Mesendoderm (in vitro differentiated cells): ENCODE data around the gene KRTAP10-7.
"Not testable (repeated sequence)": the region's sequence is repeated elsewhere in the genome, so short reads cannot be mapped to it uniquely, and the experiment has no call there.

ENCODE experiments used
- DNase-seq: peaks from one replicate; pipeline ENCODE4 v3.0.0; 2013
- H2AK5ac ChIP-seq: 2 replicates; pipeline ENCODE4 v1.6.1; 2013; ENCODE audit warnings: low read length, inconsistent platforms
- H2BK120ac ChIP-seq: 2 replicates; pipeline ENCODE4 v1.6.1; 2013; ENCODE audit warnings: low read depth, mild to moderate bottlenecking, low read length, moderate library complexity, mixed read lengths
- H2BK15ac ChIP-seq: replicated peaks from 2 replicates; pipeline ENCODE4 v1.6.1; 2013; ENCODE audit warnings: low read depth, mild to moderate bottlenecking, moderate library complexity
- H2BK5ac ChIP-seq: 2 replicates; pipeline ENCODE4 v1.6.1; 2013; ENCODE audit warnings: low read length, inconsistent platforms
- H3K18ac ChIP-seq: 2 replicates; pipeline ENCODE4 v1.6.1; 2013; ENCODE audit warnings: mild to moderate bottlenecking, low read length, mixed read lengths
- H3K23ac ChIP-seq: one replicate; pipeline ENCODE4 v1.6.1; 2013; ENCODE audit warnings: low read length
- H3K27ac ChIP-seq: 2 replicates; pipeline ENCODE4 v1.5.1; 2013; ENCODE audit warnings: low read depth, mild to moderate bottlenecking, inconsistent platforms, low read length, moderate library complexity
- H3K27me3 ChIP-seq: 2 replicates; pipeline ENCODE4 v1.6.1; 2013; ENCODE audit warnings: low read length, control low read depth, mild to moderate bottlenecking, inconsistent platforms; ENCODE audit not compliant: insufficient read depth, poor library complexity
- H3K36me3 ChIP-seq: 2 replicates; pipeline ENCODE4 v1.6.1; 2013; ENCODE audit warnings: low read length, inconsistent platforms; ENCODE audit not compliant: control insufficient read depth, insufficient read depth
- H3K4ac ChIP-seq: one replicate; pipeline ENCODE4 v1.6.1; 2013; ENCODE audit warnings: low read depth, mild to moderate bottlenecking, low read length, moderate library complexity
- H3K4me1 ChIP-seq: 2 replicates; pipeline ENCODE4 v1.6.1; 2013; ENCODE audit warnings: low read depth, low read length, inconsistent platforms; ENCODE audit not compliant: control insufficient read depth
- H3K4me2 ChIP-seq: 2 replicates; pipeline ENCODE4 v1.6.1; 2013; ENCODE audit warnings: low read length
- H3K4me3 ChIP-seq: 2 replicates; pipeline ENCODE4 v1.5.1; 2013; ENCODE audit warnings: mild to moderate bottlenecking, low read length
- H3K56ac ChIP-seq: one replicate; pipeline ENCODE4 v1.6.1; 2013; ENCODE audit warnings: low read length
- H3K79me1 ChIP-seq: 2 replicates; pipeline ENCODE4 v1.6.1; 2013; ENCODE audit warnings: low read length, inconsistent platforms
- H3K79me2 ChIP-seq: 2 replicates; pipeline ENCODE4 v1.6.1; 2013; ENCODE audit warnings: mild to moderate bottlenecking, low read length; ENCODE audit not compliant: control insufficient read depth, insufficient read depth
- H3K9ac ChIP-seq: 2 replicates; pipeline ENCODE4 v1.6.1; 2013; ENCODE audit warnings: low read length, inconsistent platforms
- H4K5ac ChIP-seq: one replicate; pipeline ENCODE4 v1.6.1; 2013; ENCODE audit warnings: low read length
- H4K8ac ChIP-seq: one replicate; pipeline ENCODE4 v1.6.1; 2013; ENCODE audit warnings: low read depth, mild to moderate bottlenecking, control low read depth, low read length, moderate library complexity
- WGBS: extraction: QIAGEN DNeasy Blood & Tissue Kit; methylation state at CpG from one replicate; pipeline ENCODE4 v1.1.7; 2013; ENCODE audit warnings: low lambda C conversion rate, missing lambda C conversion rate; ENCODE audit not compliant: insufficient coverage; ENCODE audit errors: extremely low coverage; 5-methylcytosine and 5-hydroxymethylcytosine counted together

The KRTAP10-7 gene

DNA sequence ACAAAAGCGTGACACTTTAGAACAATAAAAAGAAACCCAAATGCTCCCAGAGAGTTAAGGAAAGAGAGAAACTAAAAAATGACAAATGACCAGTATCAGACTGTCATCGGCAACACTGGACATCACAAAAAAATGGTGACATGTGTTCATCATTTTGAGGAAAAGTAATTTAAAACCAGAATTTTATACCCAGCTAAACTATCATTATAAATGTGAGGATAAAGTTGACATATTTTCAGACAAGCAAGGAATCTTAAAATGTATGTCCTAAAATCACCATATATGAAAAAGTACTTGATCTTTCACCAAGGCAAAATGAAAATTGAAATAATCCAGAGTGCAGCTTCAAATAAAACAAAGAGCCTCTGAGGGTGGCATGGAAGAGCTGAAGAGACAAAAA, 44.5 kb downstream of the KRTAP10-7 start:
- no peak overlapping the region for H2BK120ac ChIP-seq
- no CpG with 5 or more reads among the region's 2 CpGs for WGBS
- no peak overlapping the region for H4K5ac ChIP-seq
- H3K27ac ChIP-seq = no peak overlapping the region
- no peak overlapping the region for H3K18ac ChIP-seq
- H3K79me1 ChIP-seq = no peaks in the 10 kb centered on the region
- H3K4ac ChIP-seq = no peak overlapping the region
- H2BK15ac ChIP-seq = no peak overlapping the region
- DNase-seq = no peak
- H2BK5ac ChIP-seq = no peak overlapping the region
- no peaks in the 10 kb centered on the region for H3K79me2 ChIP-seq
- H3K4me3 ChIP-seq = no peak overlapping the region
- H3K4me1 ChIP-seq = no peaks in the 10 kb centered on the region
- no peaks in the 10 kb centered on the region for H3K36me3 ChIP-seq
- no peak overlapping the region for H3K23ac ChIP-seq
- no peak overlapping the region for H3K4me2 ChIP-seq
- H4K8ac ChIP-seq = no peak overlapping the region
- no peaks in the 10 kb centered on the region for H3K27me3 ChIP-seq
- H2AK5ac ChIP-seq = no peak overlapping the region
- no peak overlapping the region for H3K9ac ChIP-seq
- H3K56ac ChIP-seq = no peak overlapping the region

DNA sequence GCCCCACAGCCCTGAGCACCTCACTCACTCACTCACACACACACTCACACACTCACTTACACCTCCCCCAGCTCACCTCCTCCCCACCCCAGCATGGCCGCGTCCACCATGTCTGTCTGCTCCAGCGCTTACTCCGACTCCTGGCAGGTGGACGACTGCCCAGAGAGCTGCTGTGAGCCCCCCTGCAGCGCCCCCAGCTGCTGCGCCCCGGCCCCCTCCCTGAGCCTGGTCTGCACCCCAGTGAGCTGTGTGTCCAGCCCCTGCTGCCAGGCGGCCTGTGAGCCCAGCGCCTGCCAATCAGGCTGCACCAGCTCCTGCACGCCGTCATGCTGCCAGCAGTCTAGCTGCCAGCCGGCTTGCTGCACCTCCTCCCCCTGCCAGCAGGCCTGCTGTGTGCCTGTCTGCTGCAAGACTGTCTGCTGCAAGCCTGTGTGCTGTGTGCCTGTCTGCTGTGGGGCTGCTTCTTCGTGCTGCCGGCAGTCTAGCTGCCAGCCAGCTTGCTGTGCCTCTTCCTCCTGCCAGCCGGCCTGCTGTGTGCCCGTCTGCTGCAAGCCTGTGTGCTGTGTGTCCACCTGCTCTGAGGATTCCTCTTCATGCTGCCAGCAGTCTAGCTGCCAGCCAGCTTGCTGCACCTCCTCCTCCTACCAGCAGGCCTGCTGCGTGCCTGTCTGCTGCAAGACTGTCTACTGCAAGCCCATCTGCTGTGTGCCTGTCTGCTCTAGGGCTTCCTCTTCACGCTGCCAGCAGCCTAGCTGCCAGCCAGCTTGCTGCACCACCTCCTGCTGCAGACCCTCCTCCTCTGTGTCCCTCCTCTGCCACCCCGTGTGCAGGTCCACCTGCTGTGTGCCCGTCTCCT, 46.2 kb downstream of the KRTAP10-7 start, which contains the start of gene KRTAP10-11:
Gene KRTAP10-11 (plus strand): TSS at position 49 of the 856 bp plus-strand sequence. CDS start 45 bp downstream, at position 94.
- H2BK120ac ChIP-seq, H3K27ac ChIP-seq, H2BK5ac ChIP-seq, H4K8ac ChIP-seq, H3K4me2 ChIP-seq, H3K79me1 ChIP-seq, H3K9ac ChIP-seq, H3K27me3 ChIP-seq, H2AK5ac ChIP-seq, H2BK15ac ChIP-seq, H4K5ac ChIP-seq, H3K4ac ChIP-seq, DNase-seq, H3K18ac ChIP-seq, H3K4me1 ChIP-seq, H3K79me2 ChIP-seq, H3K4me3 ChIP-seq, H3K23ac ChIP-seq, H3K36me3 ChIP-seq: not testable (repeated sequence)
- WGBS = no CpG with 5 or more reads among the region's 21 CpGs
- peak within 1 kb of the TSS; percentile 19 for H3K56ac ChIP-seq

DNA sequence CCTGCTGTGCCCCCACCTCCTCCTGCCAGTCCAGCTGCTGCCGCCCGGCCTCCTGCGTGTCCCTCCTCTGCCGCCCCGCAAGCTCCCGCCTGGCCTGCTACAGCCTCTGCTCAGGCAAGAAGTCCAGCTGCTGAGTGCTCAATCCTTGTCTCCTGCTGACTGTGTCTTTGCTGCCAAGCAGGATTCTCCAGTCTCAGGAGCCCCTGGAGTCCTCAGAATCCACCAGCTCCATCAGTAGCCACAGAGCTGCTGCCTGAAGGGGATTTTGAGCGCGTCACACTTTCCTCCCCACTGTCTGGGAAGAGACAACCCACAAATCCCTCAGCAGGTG, 46.8 kb downstream of the KRTAP10-7 start:
- no peak overlapping the region for H3K4ac ChIP-seq
- no peak overlapping the region for H2BK5ac ChIP-seq
- no peak overlapping the region for H3K27ac ChIP-seq
- WGBS = no CpG with 5 or more reads among the region's 8 CpGs
- H3K18ac ChIP-seq = no peak overlapping the region
- H3K9ac ChIP-seq = no peak overlapping the region
- H3K27me3 ChIP-seq = no peaks in the 10 kb centered on the region
- no peaks in the 10 kb centered on the region for H3K36me3 ChIP-seq
- no peak overlapping the region for H4K5ac ChIP-seq
- no peak for DNase-seq
- H3K56ac ChIP-seq = no peak overlapping the region
- no peak overlapping the region for H3K4me3 ChIP-seq
- H3K23ac ChIP-seq = no peak overlapping the region
- no peak overlapping the region for H3K4me2 ChIP-seq
- H4K8ac ChIP-seq = no peak overlapping the region
- no peak overlapping the region for H2AK5ac ChIP-seq
- H3K79me1 ChIP-seq = no peaks in the 10 kb centered on the region
- H2BK15ac ChIP-seq = no peak overlapping the region
- no peaks in the 10 kb centered on the region for H3K4me1 ChIP-seq
- H3K79me2 ChIP-seq = no peaks in the 10 kb centered on the region
- no peak overlapping the region for H2BK120ac ChIP-seq

DNA sequence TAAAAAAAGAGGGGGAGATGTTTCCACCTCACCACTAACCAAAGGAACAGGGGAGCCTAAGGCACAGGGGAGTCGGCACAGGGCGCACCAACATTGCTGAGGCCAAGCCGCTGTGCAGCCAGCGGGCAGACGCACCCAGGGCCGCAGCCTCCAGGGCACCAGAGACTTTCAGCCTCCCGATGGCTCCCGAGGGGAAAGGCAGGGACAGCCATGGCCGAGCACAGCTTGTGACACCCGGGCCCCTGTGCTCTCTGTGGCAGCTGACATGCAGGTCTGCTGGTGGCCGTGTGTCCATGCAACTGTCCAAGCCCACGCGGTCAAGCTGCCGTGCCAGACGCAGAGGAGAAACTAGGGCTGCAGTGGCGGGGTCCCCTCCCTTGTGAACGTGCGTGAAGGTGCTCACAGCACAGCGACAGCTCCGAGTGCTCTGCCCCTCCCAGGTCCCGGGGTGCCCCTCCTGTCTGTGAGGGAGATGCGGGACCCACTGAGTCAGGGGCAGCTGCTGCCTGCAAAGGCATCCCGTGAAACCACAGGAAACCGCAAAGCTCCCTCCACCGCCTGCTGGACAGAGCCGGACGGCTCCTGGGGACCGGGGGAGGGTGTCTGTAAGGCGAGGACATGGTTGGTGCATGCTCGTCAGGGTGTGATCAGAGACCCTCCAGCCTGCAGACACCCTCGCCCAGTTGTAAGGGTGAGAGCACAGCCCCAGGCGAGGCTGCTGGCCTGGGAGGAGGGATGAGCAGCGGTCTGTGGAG, 48.3 kb downstream of the KRTAP10-7 start:
- Histone ChIP-seq H3K9ac (no peak overlapping the region), H3K23ac (no peak overlapping the region), H2BK120ac (no peak overlapping the region), H3K27ac (no peak overlapping the region), H3K79me1 (no peaks in the 10 kb centered on the region), H3K79me2 (no peaks in the 10 kb centered on the region), H3K18ac (no peak overlapping the region), H2BK5ac (no peak overlapping the region), H3K27me3 (no peaks in the 10 kb centered on the region), H2AK5ac (no peak overlapping the region), H4K8ac (no peak overlapping the region), H3K4ac (no peak overlapping the region), H2BK15ac (no peak overlapping the region), H3K36me3 (no peaks in the 10 kb centered on the region), H4K5ac (no peak overlapping the region), H3K4me2 (no peak overlapping the region), H3K56ac (no peak overlapping the region), H3K4me1 (no peaks in the 10 kb centered on the region), H3K4me3 (no peak overlapping the region)
- no CpG with 5 or more reads among the region's 33 CpGs for WGBS
- no peak for DNase-seq

GRCh38 chr21:44649521-44650100, 49.2 kb downstream of the KRTAP10-7 start:
- Histone ChIP-seq H2BK5ac (no peak overlapping the region), H3K36me3 (no peaks in the 10 kb centered on the region), H3K4me1 (no peaks in the 10 kb centered on the region), H3K56ac (no peak overlapping the region), H3K27me3 (no peaks in the 10 kb centered on the region), H4K5ac (no peak overlapping the region), H3K4me2 (no peak overlapping the region), H2BK15ac (no peak overlapping the region), H3K9ac (no peak overlapping the region), H3K4me3 (no peak overlapping the region), H3K79me1 (no peaks in the 10 kb centered on the region), H2BK120ac (no peak overlapping the region), H4K8ac (no peak overlapping the region), H3K4ac (no peak overlapping the region), H3K27ac (no peak overlapping the region), H3K23ac (no peak overlapping the region), H3K79me2 (no peaks in the 10 kb centered on the region), H2AK5ac (no peak overlapping the region), H3K18ac (no peak overlapping the region)
- WGBS = no CpG with 5 or more reads among the region's 18 CpGs
- no peak for DNase-seq
